ENCODE measurements around the gene ZNF354C.
"Not testable (repeated sequence)": the region's sequence is repeated elsewhere in the genome, so short reads cannot be mapped to it uniquely, and the experiment has no call there.

The ZNF354C gene

GRCh38 chr5:179080724-179081123 lies 20.6 kb downstream of the ZNF354C start:
- TF ChIP-seq CTCF (IDR thresholded peaks at IDR 0.05; ENCODE audit: low read depth, low read length), result no peak

GRCh38 chr5:179089502-179089901 lies 29.3 kb downstream of the ZNF354C start:
- no peak overlapping the region for H3K4me3 ChIP-seq (replicated peaks in 1 of 2; ENCODE audit: low read depth in 2 of 2, low read length in 2 of 2)
- no peak for TF ChIP-seq CTCF (IDR thresholded peaks at IDR 0.05; ENCODE audit: low read depth, low read length)
- DNase-seq (ENCODE audit: low read depth in 2 of 2), result no peak

More at GRCh38 chr5:179080724-179081123, 20.6 kb downstream of the ZNF354C start:
- no peak overlapping the region for H3K4me3 ChIP-seq (replicated peaks in 1 of 2; ENCODE audit: low read depth in 2 of 2, low read length in 2 of 2)
- DNase-seq (ENCODE audit: low read depth in 2 of 2), result no peak

GRCh38 chr5:179101282-179101681 lies 41.1 kb downstream of the ZNF354C start:
- not testable (repeated sequence) for DNase-seq (ENCODE audit: low read depth in 2 of 2); H3K4me3 ChIP-seq (replicated peaks in 1 of 2; ENCODE audit: low read depth in 2 of 2, low read length in 2 of 2)

- no peak overlapping the region for H3K4me3 ChIP-seq (replicated peaks in 1 of 2; ENCODE audit: low read depth in 2 of 2, low read length in 2 of 2)
- no peak for TF ChIP-seq CTCF (IDR thresholded peaks at IDR 0.05; ENCODE audit: low read depth, low read length)
- no peak for DNase-seq (ENCODE audit: low read depth in 2 of 2)
Measured at GRCh38 chr5:179110528-179110927, 50.4 kb downstream of the ZNF354C start.

- no peak for TF ChIP-seq CTCF (IDR thresholded peaks at IDR 0.05; ENCODE audit: low read depth, low read length)
- DNase-seq (ENCODE audit: low read depth in 2 of 2), result no peak
- no peak overlapping the region for H3K4me3 ChIP-seq (replicated peaks in 1 of 2; ENCODE audit: low read depth in 2 of 2, low read length in 2 of 2)
Measured at GRCh38 chr5:179111267-179112207, 51.4 kb downstream of the ZNF354C start.

GRCh38 chr5:179112469-179113142 lies 52.4 kb downstream of the ZNF354C start:
- no peak overlapping the region for H3K4me3 ChIP-seq (replicated peaks in 1 of 2; ENCODE audit: low read depth in 2 of 2, low read length in 2 of 2)
- no peak for TF ChIP-seq CTCF (IDR thresholded peaks at IDR 0.05; ENCODE audit: low read depth, low read length)
- DNase-seq (ENCODE audit: low read depth in 2 of 2), result no peak

- H3K4me3 ChIP-seq (replicated peaks in 1 of 2; ENCODE audit: low read depth in 2 of 2, low read length in 2 of 2), result no peak overlapping the region
- TF ChIP-seq CTCF (IDR thresholded peaks at IDR 0.05; ENCODE audit: low read depth, low read length), result no peak
- DNase-seq (ENCODE audit: low read depth in 2 of 2), result no peak
Measured at GRCh38 chr5:179113143-179113530, 53.0 kb downstream of the ZNF354C start.
